KOPT-K1 (cell line): ENCODE data around the gene SLC30A3.

Experiments used
- H3K27ac ChIP-seq: fragments of 200-600 bp; sonication (generic); 2 replicates; pipeline ENCODE4 v1.5.1; 2016; ENCODE audit warnings: antibody characterized with exemption, mild to moderate bottlenecking, low read depth, low read length; ENCODE audit not compliant: poor library complexity, severe bottlenecking
- H3K36me3 ChIP-seq: fragments of 200-600 bp; sonication (generic); 2 replicates; pipeline ENCODE4 v1.5.1; 2017; ENCODE audit warnings: antibody characterized with exemption, mild to moderate bottlenecking, low read length, moderate library complexity; ENCODE audit not compliant: insufficient read depth
- H3K9me3 ChIP-seq: fragments of 200-600 bp; sonication (generic); 2 replicates; pipeline ENCODE4 v1.5.1; 2017; ENCODE audit warnings: antibody characterized with exemption, low read length, mild to moderate bottlenecking; ENCODE audit not compliant: insufficient read depth, poor library complexity, severe bottlenecking

SLC30A3 gene

DNA sequence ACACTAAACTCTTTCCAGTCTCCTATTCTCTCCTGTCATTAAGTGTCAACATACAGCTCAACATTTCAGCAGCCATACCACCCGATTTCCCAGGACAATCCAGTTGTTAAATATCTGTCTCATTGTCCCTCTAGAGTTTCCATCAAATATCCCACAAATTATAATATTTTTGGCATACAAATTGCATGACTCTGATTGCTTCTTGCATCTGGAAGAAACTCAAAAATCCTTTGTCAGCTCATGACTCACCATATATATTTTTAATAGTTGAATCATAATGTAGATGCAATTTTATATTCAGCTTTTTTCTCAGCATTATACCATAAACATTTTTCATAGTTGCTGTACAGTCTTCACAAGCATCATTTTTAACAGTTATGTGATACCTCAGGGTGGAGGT lies 7.2 kb downstream of the SLC30A3 start:
- no peaks in the 10 kb centered on the region for H3K36me3 ChIP-seq
- no peak overlapping the region for H3K27ac ChIP-seq
- no peaks in the 10 kb centered on the region for H3K9me3 ChIP-seq

DNA sequence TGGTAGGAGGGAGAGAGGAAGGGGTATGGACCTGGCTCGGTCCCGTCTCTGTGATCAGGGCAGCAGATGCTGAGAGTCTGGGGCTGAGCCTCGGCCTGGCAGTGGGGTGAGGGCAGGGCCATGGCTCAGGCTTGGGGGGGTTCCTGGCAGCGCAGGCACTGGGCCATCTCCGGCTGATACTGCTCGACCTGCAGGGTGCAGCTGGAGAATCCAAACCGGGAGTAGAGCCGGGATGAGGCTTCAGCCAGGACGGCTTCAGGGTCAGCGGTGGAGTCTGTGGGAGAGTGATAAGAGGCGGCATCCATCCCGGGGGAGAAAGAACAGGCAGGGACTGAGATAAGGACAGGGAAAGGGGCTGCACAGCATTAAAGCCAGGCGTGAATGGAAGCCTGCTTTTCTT lies 7.7 kb downstream of the SLC30A3 start:
- Histone ChIP-seq H3K36me3 (no peaks in the 10 kb centered on the region), H3K9me3 (no peaks in the 10 kb centered on the region), H3K27ac (no peak overlapping the region)

DNA sequence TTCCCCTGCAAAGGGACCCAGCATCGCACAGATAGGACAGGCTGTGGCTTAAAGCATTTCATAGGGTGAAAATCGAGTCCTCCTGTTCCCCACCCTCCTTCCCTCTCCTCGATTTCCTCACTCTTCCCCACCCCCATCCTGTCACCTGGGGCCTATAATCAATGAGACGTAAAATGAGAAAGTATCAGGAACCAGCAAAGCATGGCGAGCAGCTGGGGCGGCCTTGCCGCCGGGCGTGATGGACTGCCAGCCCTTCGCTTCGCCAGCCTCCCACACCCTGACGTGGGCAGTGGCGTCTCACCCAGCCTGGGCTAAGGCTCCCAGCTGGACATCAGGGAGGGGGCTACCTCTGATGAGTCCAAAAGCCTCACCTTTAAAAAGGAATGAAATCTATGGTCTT lies 11.1 kb downstream of the SLC30A3 start:
- H3K27ac ChIP-seq: no peak overlapping the region
- no peaks in the 10 kb centered on the region for H3K36me3 ChIP-seq
- no peaks in the 10 kb centered on the region for H3K9me3 ChIP-seq

DNA sequence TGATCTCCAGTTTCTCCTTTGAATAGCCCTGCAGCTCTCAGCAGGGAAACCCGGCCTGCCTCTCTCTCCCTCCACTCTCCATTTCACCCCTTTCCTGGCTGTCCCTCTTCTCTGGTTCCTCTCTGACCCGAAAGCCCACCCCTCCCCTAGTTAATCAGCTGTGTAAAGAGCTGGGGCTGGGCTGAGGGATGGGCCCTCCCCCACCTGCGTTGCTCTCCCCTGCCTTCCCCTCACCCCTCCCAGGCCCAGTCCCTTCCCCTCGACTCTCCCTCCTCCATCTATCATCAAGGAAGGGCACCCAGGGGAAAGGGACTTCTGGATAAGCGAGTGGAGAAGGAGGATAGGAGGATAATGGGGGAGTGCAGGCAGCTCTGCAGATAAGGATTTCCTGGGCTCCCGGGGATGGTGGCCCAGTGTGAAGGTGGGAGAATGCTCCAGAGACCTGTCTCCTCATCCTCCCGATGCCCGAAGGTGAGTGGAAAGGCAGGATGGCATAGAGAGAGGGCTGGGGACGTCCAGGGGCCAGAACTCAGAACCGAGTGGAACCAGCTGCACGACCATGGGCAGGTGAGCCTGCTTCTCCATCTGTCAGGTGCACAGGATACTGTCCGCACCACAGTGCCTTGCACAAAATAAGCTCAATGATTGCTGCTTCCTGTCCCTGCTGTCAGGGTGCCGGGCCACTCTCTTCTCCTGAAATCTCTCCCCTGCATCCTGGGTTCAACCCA lies 12.0 kb downstream of the SLC30A3 start:
- Histone ChIP-seq H3K9me3 (no peaks in the 10 kb centered on the region), H3K27ac (no peak overlapping the region), H3K36me3 (no peaks in the 10 kb centered on the region)

DNA sequence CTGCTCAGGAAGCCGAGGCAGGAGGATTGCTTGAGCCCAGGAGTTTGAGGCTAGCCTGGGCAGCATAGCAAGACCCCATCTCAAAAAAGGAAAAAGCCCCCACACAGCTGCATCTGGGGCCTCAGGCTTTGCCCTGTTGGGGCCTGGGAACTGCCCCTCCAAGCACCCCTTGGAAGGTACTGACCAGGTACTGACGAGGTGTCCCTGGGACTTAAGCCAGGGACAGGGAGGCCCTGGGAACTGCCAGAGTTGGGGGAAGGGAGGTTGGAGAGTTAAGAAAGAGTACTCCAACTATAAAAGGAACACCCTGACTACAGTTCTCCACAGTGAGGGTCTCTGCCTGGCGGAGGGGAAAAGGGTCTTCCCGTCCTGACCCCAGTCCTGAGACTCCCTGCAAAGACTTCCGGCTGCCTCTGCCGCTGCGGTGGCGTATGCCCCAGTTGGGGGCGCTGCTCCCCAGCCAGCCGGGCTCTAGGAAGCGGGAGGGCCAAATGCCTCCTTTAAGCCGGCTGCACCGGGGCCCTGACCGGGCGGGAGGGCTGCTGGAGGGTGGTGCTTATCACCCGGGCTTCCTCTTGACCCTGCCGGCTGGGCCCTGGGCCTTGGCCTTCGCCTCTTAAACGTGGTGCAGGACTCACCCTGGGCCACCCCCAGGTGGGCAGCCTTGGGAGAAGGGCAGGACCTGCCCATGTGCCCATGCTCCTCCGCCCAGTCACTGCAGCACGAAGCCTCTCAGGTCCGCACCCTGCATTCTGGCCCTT lies 12.8 kb downstream of the SLC30A3 start:
- Histone ChIP-seq H3K36me3 (peaks cover 6% of the 10 kb centered on the region; the same call in 1 of the 2 replicates), H3K27ac (no peak overlapping the region), H3K9me3 (no peaks in the 10 kb centered on the region)

DNA sequence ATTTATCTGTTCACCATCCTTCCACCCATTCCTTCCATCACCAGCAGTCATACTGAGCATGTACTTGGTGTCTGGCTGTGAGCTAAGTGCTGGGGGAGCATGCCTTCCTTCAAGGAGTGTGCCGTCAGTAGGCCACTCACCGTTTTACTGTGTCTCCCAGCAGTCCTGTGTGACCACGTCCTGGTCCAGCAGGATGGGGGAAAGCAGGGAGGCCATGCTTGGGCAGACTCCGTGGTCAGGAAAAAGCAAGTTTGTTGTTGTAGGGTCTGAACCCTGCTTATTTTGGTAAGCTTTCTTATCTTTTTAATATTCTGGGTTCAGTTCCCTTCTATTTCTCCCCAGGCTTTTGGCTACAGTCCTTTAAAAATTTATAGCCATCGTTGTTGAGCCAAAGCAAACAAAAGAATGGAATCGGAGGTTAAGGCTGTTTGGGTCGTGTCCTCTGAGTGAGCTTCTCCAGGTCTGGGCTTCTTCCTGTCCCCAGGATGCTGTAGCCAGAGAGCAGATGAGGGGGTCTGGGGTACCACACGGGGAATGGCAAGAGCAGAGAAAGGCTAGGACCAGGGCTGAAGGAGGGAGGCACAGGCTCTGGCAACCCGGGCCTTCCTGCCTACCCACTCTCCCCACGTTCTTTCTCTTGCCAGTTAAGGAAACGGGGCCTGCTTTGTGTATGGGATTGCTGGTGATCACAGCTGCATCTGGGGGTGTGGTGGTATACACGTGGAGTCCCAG lies 13.5 kb downstream of the SLC30A3 start:
- peaks cover 13% of the 10 kb centered on the region for H3K36me3 ChIP-seq
- no peaks in the 10 kb centered on the region for H3K9me3 ChIP-seq
- no peak overlapping the region for H3K27ac ChIP-seq

DNA sequence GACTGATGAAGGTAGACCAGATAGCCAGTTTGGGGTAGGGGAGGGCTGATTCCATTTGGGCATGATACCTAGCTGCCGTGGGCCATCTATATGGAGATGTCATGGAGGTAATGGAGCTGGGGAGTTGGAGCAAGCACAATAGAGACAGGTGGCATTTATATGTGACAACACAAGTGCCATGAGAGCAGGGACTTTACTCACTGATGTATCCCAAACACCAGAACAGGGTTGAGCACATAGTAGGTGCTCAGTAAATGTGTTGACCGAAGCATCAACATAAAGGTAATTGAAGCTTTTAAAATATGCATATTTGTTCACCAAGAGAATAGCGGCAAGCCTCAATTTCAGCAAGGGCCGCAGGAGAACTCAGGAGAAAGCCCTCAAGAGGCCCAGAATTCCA lies 15.0 kb downstream of the SLC30A3 start:
- peaks cover 28% of the 10 kb centered on the region for H3K36me3 ChIP-seq
- no peaks in the 10 kb centered on the region for H3K9me3 ChIP-seq
- H3K27ac ChIP-seq: no peak overlapping the region

DNA sequence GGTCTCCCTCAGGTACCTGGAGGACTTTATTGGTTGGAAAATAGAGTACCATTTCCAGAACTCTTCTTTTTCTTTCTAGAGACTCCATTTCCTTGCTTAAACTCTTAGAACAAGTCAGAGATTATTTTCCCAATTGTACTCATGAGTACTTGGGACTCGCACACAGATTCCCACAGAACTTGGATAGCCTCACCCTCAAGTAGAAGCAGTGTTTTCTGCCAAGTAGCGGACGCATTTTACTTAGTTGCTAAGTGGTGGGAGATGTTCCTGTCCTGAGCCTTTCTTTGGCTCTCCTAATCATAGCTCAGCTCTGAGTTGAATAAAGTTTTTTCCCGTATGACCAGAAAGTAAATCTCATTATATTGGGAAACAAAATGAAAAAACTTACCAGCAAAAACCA lies 17.2 kb downstream of the SLC30A3 start:
- Histone ChIP-seq H3K9me3 (no peaks in the 10 kb centered on the region), H3K27ac (no peak overlapping the region), H3K36me3 (peaks cover 50% of the 10 kb centered on the region)

DNA sequence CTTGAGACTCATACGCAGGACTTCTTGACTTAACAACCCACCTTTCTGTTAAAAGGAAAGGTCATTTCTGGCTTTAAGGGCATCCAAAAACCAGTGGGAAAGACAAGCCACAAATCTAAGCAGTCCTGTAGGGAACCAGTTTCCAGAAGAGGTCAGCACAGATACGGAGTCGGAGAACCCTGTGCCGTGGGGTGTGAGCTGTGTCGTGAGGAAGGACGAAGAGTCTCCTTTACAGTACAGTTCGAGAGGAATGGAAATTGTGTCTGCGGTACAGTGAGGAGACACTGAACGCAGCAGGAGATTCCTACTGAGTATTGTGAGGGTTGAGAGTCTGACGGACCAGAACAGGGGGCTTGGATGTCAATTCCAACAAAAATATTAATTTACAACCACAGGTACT lies 17.7 kb downstream of the SLC30A3 start:
- no peak overlapping the region for H3K27ac ChIP-seq
- H3K36me3 ChIP-seq: peaks cover 56% of the 10 kb centered on the region
- H3K9me3 ChIP-seq: no peaks in the 10 kb centered on the region

DNA sequence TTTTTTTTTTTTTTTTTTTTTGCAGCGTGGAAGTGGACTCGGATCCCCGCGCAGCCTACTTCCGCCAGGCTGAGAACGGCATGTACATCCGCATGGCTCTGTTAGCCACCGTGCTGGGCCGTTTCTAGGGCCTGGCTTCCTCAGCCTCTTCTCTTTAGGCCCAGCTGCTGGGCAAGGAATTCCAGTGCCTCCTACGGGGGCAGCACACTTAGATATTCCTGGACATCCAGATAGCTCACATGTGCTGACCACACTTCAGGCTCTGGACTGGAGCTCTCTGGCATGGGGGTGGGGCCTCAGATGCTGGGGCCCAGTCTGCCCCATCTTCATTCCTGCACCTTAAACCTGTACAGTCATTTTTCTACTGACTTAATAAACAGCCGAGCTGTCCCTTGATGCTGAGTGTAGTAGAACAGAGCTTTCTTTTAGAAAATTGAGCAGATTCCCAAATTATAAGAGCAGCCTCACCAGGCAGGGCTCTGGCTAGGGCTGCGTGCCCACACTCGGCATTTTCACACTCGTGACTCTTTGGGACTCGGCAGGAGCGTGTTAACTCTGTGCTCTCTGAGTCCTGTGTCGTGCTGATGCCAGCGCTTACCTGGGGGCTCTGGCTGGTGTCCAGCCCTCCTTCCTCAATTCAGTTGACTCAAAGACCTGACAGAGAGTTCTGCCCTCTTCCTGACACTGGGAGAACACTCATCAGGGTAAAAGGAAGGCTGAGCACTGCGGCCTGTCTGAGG lies 19.3 kb downstream of the SLC30A3 start:
- no peaks in the 10 kb centered on the region for H3K9me3 ChIP-seq
- peaks cover 71% of the 10 kb centered on the region for H3K36me3 ChIP-seq
- H3K27ac ChIP-seq: no peak overlapping the region

DNA sequence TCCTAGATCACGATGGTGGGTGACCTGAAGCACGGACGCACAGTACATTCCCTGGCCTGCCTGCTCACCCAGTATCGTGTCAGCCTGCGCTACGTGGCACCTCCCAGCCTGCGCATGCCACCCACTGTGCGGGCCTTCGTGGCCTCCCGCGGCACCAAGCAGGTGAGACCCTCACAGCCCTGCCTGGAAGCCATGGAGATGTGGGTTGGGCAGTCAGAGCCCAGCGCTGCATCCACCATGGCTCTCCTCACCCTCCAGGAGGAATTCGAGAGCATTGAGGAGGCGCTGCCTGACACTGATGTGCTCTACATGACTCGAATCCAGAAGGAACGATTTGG lies 20.3 kb downstream of the SLC30A3 start:
- H3K9me3 ChIP-seq: no peaks in the 10 kb centered on the region
- H3K36me3 ChIP-seq: peaks cover 81% of the 10 kb centered on the region
- H3K27ac ChIP-seq: no peak overlapping the region

DNA sequence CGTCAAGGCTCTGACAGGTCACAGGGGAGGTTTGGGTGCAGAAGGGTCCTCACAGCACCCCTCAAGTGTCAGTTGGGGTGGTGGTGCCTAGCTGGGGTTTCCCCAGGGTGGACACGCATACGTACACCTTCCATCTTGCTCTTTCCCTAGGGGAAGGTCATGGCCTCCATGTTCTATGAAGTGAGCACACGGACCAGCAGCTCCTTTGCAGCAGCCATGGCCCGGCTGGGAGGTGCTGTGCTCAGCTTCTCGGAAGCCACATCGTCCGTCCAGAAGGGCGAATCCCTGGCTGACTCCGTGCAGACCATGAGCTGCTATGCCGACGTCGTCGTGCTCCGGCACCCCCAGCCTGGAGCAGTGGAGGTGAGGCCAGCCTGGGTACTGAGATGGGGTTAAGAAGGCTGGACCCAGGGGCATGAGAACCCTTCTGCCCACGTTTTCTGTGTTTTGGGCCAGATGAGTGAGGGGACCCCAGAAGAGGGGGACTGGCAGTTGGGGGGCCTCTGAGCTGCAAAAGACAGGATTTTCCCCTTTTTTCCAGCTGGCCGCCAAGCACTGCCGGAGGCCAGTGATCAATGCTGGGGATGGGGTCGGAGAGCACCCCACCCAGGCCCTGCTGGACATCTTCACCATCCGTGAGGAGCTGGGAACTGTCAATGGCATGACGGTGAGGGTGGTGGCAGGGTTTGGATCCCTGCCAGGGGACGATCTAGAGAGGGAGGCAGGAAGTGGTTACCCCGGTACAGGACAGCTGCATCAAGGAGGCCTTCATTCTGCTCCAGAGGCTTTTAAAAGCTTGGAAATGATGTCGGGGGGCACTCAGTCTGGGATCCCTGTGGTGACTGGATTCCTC lies 20.9 kb downstream of the SLC30A3 start:
- Histone ChIP-seq H3K9me3 (no peaks in the 10 kb centered on the region), H3K27ac (no peak overlapping the region), H3K36me3 (peaks cover 87% of the 10 kb centered on the region)

DNA sequence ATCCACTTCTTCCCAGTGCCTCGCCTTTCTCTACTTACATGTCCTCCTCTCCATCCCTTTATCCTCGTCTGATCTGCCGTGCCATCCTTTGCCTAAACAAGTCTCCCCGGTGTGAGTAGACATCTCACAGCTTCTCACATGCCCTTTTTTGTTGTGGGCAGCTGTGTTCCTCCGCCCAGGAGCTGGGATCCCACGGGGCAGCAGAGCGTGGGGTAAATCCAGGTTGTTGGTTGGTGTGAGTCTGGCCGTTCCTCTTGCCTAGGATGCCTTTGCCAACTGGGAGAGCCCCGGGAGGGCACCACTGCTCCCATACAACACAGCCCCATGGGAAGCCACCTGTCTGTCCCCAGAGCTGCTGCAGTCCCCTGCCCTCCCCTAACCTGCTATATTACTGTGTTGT lies 22.4 kb downstream of the SLC30A3 start:
- H3K27ac ChIP-seq: no peak overlapping the region
- no peaks in the 10 kb centered on the region for H3K9me3 ChIP-seq
- peaks cover 100% of the 10 kb centered on the region for H3K36me3 ChIP-seq

DNA sequence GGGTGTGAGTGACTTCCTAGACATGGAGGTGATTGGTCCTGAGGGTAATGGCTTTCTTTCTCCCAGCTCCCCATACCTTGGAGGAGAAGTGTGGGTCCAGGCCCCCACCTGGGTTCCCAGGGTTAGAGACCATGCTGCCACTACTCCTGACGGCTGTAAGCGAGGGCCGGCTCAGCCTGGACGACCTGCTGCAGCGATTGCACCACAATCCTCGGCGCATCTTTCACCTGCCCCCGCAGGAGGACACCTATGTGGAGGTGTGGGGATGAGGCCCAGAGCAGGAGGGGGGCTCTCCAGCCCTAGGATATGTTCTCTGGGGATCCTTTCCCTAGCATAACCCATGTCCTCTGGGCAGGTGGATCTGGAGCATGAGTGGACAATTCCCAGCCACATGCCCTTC lies 23.9 kb downstream of the SLC30A3 start:
- Histone ChIP-seq H3K36me3 (peaks cover 100% of the 10 kb centered on the region), H3K27ac (no peak overlapping the region), H3K9me3 (no peaks in the 10 kb centered on the region)
